HG02759 (cell line): ENCODE measurements around the gene EPB41.
"Not testable (repeated sequence)": the region's sequence is repeated elsewhere in the genome, so short reads cannot be mapped to it uniquely, and the experiment has no call there.

Experiments used
- ATAC-seq: cut with Tn5 transposase; IDR thresholded peaks from one replicate; pipeline ENCODE4 v1.9.1; 2021; ENCODE audit warnings: mild to moderate bottlenecking, moderate library complexity; ENCODE audit not compliant: unreplicated experiment

EPB41 gene

DNA sequence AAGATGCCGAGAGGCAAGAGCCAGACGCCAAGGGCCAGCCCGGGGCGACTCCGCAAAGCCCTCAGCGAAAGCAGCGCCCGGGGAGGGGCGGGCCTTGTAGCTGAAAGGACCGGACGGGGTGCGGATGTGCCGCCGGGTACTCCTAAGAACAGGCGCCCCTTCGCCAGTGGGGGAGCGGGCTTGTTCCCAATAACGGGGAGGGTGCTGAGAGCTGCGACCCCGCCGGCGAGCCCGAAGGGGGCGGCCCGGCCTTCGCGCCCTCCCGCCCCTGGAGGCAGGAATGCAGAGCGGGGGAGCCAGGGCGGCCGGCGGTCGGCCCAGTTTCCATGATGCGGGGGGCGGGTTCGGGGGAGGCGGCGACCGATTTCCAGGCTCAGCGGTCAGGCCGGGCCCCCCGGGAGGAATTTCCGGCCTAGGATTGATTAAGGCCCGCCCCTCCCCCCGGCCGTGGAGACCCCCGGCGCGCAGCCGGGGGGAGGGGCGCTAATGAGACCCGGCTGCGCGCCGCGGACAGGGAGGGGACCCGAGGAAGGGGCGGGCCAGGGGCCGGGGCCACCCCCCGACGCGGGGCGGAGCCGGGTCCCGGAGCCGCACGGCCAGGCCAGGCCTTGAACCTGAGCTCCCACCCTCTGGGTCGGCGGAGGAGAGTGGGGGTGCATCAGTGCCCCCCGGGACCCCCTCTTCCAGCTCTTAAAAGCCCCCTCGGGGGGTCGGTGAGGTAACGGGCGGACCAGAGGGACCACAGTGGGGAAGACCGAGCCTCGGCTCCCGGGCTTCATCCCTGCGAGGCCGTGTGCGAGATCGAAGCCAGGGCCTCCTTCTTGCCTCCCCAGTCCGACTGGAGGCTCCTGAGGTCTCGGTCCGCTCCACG, 210.2 kb downstream of the EPB41 start:
- no peak for ATAC-seq

DNA sequence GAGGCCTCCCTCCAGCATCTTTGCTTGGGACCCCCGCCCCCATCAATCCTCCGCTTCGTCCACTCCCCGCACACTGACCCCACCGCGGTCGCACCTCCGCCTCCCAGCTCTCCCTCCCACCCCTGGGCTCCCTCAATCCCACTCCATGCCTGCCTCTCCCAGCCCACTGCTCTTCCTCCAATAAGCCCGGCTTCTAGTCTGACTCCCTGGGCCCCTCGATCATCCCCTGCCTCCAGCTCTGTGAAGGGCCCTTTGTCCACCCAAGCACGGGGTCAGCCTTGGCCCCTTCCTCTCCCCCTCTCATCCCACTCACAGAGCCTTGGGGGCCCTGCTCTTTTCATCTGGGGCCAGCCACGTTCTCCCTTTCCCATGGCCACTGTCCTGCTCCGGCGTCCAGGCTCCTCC, 210.9 kb downstream of the EPB41 start:
- no peak for ATAC-seq

DNA sequence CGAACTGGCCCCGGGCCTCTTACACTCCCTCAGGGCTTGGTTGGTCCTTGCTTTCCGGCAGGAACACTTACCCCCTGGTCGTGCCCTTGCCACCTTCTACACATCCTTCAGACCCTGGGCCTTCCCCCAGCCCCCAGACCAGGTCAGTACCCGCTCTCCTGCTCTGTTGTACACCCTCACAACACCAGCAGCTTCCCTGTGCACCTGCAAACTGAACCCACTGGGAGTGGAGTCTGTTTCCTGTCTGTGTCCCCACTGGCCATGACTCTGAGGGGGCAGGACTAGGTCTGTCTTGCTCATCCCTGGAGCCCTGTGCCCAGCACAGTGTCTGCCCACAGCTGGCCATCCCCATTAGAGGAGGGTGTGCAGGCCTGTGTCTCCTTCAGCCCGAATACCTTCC, 211.4 kb downstream of the EPB41 start:
- no peak for ATAC-seq

DNA sequence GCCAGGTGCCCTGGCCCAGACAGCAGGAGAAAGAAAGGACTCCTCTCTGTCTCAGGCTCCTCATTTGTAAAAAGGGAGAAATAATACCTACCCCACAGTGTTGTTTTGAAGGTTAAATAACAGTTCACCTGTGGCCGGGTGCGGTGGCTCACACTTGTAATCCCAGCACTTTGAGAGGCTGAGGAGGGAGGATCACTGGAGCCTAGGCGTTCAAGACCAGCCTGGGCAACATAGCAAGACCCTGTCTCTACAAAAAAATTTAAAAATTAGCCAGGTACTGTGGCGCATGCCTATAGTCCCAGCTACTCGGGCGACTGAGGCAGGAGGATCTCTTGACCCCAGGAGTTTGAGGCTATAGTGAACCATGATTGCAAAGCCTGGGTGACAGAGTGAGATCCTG, 211.8 kb downstream of the EPB41 start:
- no peak for ATAC-seq

DNA sequence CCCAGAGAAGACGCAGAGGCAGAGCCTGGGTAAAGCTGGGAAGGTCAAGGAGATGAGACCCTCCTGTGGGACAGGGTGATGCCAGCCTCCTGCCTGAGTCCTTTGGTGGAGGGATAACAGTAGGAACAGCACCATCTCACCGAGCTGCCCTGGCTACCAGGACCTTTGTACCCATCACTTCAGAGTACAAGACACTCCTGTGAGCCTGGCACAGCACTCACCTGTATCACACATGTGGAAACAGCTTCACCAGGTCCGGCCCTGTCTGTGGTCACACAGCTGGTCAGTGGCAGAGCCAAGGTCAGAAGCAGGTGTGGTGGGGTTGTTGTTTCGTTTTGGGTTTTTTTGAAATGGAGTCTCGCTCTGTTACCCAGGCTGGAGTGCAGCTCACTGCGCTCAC, 214.4 kb downstream of the EPB41 start:
- ATAC-seq, result no peak

DNA sequence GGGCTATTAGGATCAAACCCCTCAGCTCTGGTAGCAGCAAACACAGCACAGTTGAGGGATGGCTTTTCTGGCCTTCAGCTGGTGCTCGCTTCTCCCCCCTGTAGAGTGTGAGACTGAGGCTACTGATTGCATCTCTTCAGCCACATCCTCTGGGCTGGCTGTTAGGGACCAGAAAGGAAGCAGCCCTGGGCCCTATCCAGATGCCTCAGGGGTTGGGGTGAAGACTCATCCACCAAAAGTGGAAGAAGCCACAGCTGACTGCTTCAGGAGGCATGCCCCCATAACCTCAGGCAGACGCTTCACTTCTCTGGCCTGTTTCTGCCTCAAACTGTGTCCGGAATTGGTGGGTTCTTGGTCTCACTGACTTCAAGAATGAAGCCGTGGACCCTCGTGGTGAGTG, 215.5 kb downstream of the EPB41 start:
- no peak for ATAC-seq

DNA sequence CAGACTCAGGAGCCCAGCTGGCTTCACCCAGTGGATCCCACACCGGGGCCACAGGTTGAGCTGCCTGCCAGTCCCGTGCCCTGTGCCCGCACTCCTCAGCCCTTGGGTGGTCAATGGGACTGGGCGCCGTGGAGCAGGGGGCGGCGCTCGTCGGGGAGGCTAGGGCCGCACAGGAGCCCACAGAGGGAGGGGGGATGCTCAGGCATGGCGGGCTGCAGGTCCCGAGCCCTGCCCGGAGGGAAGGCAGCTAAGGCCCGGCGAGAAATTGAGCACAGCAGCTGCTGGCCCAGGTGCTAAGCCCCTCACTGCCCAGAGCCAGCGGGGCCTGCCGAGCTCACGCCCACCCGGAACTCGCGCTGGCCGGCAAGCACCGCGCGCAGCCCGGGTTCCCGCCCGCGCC, 216.7 kb downstream of the EPB41 start:
- ATAC-seq, result not testable (repeated sequence)

DNA sequence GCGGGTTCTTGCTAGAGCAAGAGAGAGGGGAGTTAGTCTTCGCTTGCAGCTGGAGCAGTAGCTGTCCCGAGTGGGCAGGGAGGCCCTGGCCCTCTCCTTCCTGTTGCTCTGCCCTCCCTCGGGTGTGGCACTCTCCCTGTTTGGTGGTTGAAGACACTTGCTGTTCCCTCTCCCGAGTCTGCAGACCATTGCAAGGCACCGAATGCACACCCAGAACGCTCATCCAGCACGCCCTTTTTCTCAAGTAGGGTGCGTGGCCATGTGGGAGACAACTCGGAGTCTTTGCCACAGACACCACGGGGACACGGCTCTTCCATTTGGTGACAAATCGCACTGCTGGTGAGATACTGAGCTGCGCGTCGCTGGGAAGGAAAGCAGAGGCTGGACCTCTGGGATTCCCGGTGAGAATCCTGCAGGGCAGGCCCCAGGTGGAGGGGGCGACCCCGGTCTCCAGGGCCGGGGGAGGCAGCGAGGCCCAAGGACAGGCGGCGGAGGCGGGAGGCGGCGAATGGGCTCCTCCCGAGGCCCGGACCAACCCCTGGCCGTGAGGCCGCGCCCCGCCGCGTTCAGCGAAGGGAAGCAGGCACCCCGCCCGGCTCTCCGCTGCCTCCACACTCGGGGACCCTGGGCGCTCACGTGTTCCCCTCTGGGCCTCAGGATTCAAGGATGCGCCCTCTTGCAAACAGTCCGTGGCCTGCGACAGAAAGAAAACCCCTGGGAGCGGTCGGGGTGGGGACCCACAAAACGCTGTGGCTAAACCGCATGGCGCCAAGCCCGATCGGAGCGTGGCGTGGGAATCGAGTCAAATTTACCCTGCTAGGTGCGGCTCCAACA, 219.7 kb downstream of the EPB41 start:
- ATAC-seq, result no peak

DNA sequence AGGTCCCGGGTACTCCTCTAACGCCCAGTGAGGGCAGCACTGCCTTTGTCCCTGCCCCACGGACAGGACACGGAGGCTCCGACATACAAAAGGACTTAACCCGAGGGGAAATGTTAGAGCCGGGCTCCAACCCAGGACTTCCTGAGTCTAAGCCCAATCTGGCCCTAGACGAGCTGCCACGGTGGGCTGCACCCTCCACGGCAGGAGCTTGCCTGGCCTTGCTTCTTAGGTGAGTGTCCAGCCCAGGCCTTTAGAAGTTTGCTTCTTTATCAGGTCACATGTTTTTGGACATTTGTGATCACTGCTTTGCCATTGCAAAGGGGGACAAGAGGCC, 220.3 kb downstream of the EPB41 start:
- no peak for ATAC-seq

DNA sequence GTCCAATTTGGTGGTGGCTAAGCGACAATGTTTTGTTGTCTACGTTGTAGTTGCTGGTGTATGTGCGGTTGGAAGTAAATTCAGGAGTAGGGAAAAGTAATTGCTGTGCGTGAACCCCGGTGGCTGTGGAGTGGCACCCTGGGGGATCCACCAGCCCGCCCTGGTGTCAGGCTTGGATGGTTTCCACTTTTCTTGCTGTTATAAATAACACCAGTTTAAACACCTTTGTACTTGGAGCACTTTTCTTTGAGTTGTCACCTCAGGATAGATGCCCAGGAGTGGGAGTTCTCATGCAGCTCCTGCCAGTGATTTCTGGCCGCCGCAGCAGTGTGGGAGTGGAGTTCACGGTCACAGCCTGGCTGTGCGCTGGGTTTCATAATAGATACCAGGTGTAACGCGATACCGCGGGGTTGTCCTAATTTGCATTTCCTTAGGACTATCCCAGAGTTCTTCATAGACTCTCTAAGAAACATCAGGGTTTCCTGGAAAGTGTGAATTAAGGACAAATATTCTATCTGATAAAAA, 222.1 kb downstream of the EPB41 start:
- ATAC-seq, result no peak

DNA sequence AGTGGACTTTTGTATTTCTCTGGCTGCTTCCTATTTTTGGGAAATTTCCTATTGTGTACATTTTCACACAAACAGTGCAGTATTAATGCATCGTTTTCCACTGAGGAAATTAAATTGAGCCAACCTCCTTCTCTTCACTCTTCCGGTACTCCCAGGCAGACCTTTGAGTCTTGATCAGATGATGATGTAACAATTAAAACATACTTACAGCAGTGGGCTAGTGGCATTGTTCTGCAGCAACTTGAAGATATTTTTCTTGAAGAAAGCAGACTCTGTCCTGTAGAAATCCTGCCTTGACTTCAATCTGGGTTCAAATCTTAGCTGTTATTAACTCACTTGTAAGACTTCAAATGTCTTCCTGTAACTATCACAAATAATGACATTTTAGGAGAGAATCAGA, 228.3 kb downstream of the EPB41 start:
- ATAC-seq, result no peak

DNA sequence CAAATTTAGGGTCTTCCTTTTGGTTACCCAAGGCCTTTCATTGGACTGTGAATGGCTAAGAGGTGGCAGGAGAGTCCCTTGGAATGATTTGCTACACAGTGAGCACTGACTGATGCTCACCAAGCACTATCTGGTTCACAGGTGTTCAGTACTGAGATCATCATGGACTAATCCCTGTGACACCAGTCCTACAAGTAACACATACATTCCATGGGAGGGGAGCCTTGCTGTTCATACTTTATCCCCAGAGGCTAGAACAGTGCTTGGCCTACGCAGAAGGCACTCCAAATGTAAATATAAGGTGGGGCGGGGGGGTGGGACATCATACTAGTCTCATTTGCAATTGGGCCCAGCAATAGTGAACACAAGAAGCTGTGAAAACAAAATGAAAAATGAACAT, 229.8 kb downstream of the EPB41 start:
- ATAC-seq, result no peak

DNA sequence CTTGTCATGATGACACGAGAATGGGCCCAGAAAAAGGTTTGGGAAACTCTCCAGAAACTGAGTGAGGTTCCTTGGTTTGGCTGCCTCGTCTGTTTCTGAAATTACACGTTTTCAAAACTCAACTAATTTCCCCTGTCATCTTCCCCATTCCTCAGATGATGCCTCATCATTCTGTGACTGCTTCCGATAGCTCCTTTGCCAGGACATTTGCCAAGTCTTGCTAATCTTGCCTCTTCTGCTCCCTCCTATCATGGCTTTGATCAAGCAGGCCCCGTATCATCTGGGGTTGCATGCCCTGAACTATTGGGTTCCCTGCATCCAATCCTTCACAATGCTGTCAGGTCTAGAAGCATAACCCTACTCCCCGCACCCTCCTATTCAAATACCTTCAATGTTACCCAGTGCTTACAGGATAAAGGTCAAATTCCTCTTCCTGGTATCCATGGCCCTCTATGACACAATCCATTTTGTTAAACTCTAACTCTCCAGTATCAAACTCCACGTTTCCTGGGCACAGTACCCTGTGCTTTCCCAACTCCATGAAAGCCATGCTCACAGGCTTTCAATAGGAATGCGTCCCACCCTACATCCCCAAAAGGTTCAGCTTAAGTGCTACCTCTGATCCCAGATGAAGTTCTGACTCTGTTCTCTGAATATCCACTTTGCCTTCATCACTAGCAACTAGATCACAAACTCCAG, 231.5 kb downstream of the EPB41 start:
- no peak for ATAC-seq

DNA sequence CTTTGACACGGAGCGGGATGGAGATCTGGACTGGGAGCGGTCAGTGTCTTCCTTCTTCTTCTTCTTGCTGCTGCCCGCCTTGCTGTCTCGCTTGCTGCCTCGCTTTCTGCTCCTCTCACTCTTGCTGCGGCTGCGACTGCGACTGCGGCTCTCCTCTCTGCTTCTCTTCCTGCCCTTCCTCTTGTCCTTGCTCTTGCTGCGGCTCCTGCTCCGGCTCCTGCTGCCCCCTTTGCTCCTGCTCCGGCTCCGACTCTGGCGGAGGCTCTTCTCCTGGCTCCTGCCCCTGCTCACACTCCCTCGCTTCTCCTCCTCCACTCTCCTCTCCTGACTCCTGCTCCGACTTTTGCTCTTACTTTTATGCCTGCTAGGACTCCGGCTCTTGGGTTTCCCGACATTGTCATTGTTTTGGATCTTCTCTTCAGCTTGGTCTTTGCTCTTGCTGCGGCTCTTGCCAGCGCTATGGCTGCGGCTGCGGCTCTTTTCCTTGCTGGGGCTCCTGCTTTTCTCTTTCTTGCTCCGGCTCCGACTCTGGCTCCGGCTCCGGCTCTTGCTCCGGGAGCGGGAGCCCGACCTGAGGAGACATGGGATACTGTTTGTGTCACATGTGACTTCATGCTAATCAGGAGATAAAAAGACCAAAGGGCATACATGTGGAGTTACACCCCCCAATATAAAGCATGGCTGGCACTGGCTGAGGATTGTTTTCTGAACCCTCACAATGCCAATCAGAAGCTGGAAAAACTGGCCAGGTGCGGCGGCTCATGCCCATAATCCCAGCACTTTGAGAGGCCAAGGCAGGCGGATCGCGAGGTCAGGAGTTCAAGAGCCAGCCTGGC, 234.5 kb downstream of the EPB41 start:
- no peak for ATAC-seq

DNA sequence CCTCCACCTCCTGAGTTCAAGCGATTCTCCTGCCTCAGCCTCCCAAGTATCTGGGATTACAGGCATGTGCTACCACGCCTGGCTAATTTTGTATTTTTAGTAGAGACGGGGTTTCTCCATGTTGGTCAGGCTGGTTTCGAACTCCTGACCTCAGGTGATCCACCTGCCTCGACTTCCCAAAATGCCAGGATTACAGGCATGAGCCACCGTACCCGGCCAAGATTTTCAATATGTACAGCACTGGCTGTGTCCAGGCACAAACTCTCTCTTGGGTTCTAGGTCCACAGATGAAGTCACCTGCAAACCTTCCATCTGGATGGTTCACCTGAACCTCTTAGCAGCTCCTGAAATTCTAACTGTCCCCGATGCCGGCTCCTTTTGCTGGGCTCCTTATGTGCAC, 236.0 kb downstream of the EPB41 start:
- not testable (repeated sequence) for ATAC-seq

DNA sequence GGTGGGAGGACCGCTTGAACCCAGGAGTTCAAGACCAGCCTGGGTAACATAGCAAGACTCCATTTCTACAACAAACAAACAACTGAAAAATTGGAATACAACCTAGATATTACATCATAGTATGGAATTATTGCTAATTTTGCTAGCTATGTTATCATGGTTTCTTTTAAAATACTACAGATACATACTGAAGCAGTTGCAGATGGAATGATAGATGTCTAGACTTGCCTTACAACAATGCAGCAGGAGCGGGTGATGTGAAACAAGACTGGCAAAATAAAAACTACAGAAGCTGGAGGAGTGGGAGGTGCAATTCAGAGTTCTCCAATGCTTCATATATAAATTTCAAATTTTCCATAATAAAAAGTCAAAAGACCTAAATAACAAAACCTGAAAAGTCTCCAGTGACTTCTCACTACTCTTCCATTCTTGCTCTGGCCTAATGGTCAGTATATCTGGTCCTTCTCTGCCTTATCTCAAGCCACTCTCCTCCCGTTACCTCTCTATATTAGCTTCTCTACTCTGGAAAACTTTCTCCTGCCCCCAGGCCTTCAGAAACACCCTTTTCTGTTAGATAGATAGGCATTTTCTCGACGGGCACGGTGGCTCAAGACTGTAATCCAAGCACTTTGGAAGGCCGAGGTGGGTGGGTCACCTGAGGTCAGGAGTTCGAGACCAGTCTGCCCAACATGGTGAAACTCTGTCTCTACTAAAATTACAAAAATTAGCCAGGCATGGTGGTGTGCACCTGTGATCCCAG, 237.9 kb downstream of the EPB41 start:
- no peak for ATAC-seq

DNA sequence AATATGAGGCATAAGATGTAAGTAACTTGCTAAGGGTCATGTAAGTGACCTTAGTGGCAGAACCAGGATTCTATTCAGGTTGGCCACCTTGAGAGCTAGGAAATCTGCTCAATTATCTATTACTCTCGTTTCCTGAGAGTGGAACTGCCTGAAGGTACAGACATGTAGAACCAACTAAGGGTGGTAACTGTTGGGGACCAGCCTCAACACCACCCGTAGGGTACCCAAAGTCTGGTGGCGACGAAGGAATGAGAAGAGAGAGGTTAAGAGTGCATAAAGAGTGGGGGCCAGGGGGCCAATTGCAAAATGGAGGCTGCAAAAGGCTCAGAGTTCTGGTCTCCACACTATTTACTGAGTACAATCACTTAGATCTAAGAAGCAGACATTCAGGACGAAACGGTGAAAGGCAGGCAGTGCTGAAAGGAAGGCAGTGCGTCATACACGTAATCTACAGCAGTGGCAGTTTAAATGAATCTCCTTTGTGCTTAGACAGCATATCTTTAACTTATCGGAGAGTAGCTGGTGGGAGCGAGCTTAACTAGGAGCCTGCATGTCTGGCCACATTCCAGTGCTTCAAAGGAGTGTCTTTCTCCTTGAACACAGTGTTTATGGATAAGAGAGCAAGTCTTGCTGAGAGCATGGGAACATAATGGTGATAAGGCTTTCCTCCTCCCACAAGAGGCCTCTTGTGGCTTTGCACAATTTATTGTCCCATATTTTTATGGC, 242.3 kb downstream of the EPB41 start:
- no peak for ATAC-seq

DNA sequence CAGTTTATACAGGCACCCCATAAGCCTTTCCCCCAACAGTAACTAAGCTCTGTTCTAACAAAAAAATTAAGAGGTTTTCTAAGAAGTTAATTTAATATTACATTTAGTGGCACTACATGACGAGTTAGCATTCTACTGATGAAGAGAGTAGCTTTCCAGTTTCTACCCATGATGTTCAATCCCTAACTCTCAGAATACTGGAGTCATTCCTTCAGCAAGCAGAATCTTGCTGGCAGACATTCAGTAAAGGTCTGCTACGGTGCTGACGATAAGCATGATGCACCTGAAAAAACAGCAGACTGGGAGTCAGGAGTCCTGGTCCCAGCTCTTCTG, 242.9 kb downstream of the EPB41 start:
- no peak for ATAC-seq

DNA sequence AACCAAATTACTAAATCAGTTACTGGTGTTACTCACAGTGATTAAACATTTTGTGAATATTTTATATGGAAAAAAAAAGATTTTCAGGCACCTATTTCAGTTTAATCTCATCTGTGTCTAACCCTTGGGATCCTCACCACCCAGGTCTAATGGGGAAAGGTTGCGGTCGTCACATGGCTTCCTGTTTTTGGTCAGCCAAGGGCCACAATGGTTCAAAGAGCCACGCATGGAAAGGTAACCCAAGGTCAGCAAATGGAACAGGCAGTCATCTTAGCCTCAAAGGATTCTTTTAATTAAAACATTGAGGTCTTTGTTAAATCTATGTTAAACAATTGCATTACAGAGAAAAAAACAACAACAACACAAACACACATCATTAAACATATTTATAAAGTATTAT, 245.4 kb downstream of the EPB41 start:
- ATAC-seq, result no peak
